Duodenal mucosa (tissue), 2 donors: Measurements from ENCODE around the gene SLFN11.
A peak's percentile ranks its signal among the peaks of the same experiment; 100 is the strongest.
"Not testable (repeated sequence)": the region's sequence is repeated elsewhere in the genome, so short reads cannot be mapped to it uniquely, and the experiment has no call there.

Experiments
- H3K27ac ChIP-seq: one replicate; pipeline ENCODE4 v1.7.0; 2013; ENCODE audit warnings: low read depth, low read length
- H3K27me3 ChIP-seq, 2 donors: one replicate each; pipeline ENCODE4 v1.7.0; 2013; ENCODE audit warnings: low read length in 2 of 2, control low read depth in 1 of 2; ENCODE audit not compliant: insufficient read depth in 2 of 2, control insufficient read depth in 1 of 2
- H3K36me3 ChIP-seq, 2 donors: one replicate each; pipeline ENCODE4 v1.7.0; 2013; ENCODE audit warnings: low read length in 2 of 2, control low read depth in 1 of 2; ENCODE audit not compliant: insufficient read depth in 2 of 2, control insufficient read depth in 1 of 2
- H3K4me1 ChIP-seq, 2 donors: one replicate each; pipeline ENCODE4 v1.7.0; 2013; ENCODE audit warnings: low read length in 2 of 2, control low read depth in 1 of 2; ENCODE audit not compliant: insufficient read depth in 2 of 2, control insufficient read depth in 1 of 2
- H3K4me3 ChIP-seq, 2 donors: one replicate each; pipeline ENCODE4 v1.7.0; 2013; ENCODE audit warnings: low read length in 2 of 2, low read depth in 1 of 2
- H3K9ac ChIP-seq, 2 donors: one replicate each; pipeline ENCODE4 v1.7.0; 2013; ENCODE audit warnings: low read length in 2 of 2, low read depth in 1 of 2
- H3K9me3 ChIP-seq, 2 donors: one replicate each; pipeline ENCODE4 v1.7.0; 2013; ENCODE audit warnings: low read length in 2 of 2, control low read depth in 1 of 2; ENCODE audit not compliant: control insufficient read depth in 1 of 2

SLFN11 gene

GRCh38 chr17:35373534-35373983, at the start of gene SLFN11:
SLFN11 (minus strand) TSS chr17:35373621; CDS start chr17:35363807, 9,814 bp downstream.
- Histone ChIP-seq H3K9me3 (peaks cover 0 to 6% of the 10 kb centered on the region in 2 donors), H3K4me3 (peak within 1 kb of the TSS; percentile 75 to 82), H3K9ac (peak within 1 kb of the TSS; percentile 78 to 86), H3K4me1 (peaks cover 0 to 2% of the 10 kb centered on the region in 2 donors), H3K27me3 (peaks cover 12 to 17% of the 10 kb centered on the region in 2 donors), H3K36me3 (no peaks in the 10 kb centered on the region), H3K27ac (peak within 1 kb of the TSS; percentile 83)

DNA sequence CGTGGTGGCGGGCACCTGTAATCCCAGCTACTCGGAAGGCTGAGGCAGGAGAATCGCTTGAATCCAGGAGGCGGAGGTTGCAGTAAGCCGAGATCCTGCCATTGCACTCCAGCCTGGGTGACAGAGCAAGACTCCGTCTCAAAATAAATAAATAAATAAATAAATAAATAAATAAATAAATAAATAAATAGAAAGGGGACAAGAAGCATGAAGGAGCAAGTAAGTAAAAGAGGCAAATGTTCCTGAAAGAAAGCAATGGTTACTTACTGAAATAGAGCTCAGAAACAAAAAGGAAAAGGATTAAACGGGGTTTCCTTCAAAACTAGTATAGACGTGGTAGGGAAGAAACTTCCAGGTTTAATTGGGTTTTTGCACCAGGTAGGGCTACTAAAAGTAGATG, 47.6 kb upstream of the SLFN11 start:
- H3K36me3 ChIP-seq = peaks cover 7 to 23% of the 10 kb centered on the region in 2 donors
- H3K4me1 ChIP-seq = not testable (repeated sequence)

DNA sequence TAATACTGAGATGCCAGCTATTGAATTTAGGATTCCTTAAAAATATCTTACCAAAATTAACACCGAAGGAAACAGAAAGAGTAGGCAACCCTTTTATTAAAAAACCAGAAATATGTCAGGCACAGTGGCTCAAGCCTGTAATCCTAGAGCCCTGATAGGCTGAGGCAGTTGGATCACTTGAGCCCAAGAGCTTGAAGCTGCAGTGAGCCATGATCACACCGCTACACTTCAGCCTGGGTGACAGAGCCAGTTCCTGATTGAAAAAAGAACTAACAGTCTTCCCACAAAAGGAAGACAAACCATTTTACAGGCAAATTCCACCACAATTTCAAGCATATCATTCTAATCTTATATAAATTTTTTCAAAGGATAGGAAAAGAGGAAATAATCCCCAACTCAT, 43.2 kb upstream of the SLFN11 start:
- Histone ChIP-seq H3K4me3 (no peak overlapping the region), H3K36me3 (peaks cover 0 to 22% of the 10 kb centered on the region in 2 donors), H3K9ac (no peak overlapping the region), H3K27me3 (no peaks in the 10 kb centered on the region), H3K4me1 (no peaks in the 10 kb centered on the region), H3K27ac (no peak overlapping the region), H3K9me3 (peaks cover 0 to 2% of the 10 kb centered on the region in 2 donors)

More for the DNA sequence above, 47.6 kb upstream of the SLFN11 start:
- H3K4me3 ChIP-seq, H3K9me3 ChIP-seq, H3K9ac ChIP-seq, H3K27ac ChIP-seq, H3K27me3 ChIP-seq: not testable (repeated sequence)

GRCh38 chr17:35414707-35415106, 41.3 kb upstream of the SLFN11 start:
- peaks cover 7 to 38% of the 10 kb centered on the region in 2 donors for H3K36me3 ChIP-seq
- not testable (repeated sequence) for H3K4me3 ChIP-seq, H3K9me3 ChIP-seq, H3K9ac ChIP-seq, H3K4me1 ChIP-seq, H3K27me3 ChIP-seq, H3K27ac ChIP-seq

GRCh38 chr17:35414247-35414646, 40.8 kb upstream of the SLFN11 start:
- H3K9me3 ChIP-seq = peaks cover 0 to 2% of the 10 kb centered on the region in 2 donors
- H3K4me1 ChIP-seq = no peaks in the 10 kb centered on the region
- no peak overlapping the region for H3K4me3 ChIP-seq
- H3K27ac ChIP-seq = no peak overlapping the region
- H3K27me3 ChIP-seq = no peaks in the 10 kb centered on the region
- no peak overlapping the region for H3K9ac ChIP-seq
- peaks cover 7 to 35% of the 10 kb centered on the region in 2 donors for H3K36me3 ChIP-seq

DNA sequence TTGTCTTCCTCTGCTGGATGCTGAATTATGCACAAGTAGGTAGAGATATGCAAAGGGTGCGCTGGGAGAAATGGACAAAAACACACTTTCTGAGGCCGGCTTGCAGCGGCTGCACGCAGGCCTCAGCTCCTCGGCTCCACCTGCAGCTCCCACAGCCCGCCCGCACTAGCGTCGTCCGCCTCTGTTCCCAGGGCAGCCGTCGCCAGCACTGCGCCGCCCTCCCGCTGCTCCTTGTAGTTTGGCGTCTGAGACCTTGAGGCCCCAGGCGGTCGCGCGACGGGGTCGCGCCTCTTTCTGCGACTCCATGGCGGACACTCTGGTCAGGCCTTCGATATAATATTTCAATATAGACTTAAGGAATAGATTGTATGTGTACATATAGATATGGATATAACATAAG, 34.1 kb upstream of the SLFN11 start:
- Histone ChIP-seq H3K27me3 (no peaks in the 10 kb centered on the region), H3K9me3 (no peaks in the 10 kb centered on the region), H3K4me3 (no peak overlapping the region), H3K9ac (no peak overlapping the region), H3K4me1 (no peaks in the 10 kb centered on the region), H3K36me3 (peaks cover 7 to 20% of the 10 kb centered on the region in 2 donors), H3K27ac (no peak overlapping the region)

DNA sequence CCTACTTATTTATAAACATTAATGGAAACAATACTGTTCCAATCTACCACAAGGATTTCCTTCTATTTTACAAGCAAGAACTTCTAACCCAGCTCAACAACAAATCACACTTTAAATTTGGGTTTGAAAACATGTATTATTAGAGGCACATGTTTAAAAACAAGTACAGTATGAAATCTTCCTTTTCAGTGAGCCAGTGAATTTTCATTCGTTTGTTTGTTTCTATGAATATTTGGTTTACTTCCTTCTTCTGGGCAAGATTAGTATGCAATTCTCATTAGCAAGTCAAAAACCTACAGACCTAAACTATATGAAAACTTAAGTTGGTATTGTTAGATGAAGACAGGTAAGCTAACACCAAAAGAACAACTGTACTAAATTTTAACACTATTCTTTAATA, 33.1 kb upstream of the SLFN11 start:
- no peaks in the 10 kb centered on the region for H3K4me1 ChIP-seq
- no peak overlapping the region for H3K9ac ChIP-seq
- peaks cover 7 to 20% of the 10 kb centered on the region in 2 donors for H3K36me3 ChIP-seq

GRCh38 chr17:35404360-35404759, 30.9 kb upstream of the SLFN11 start:
- H3K4me3 ChIP-seq = no peak overlapping the region
- H3K27me3 ChIP-seq = no peaks in the 10 kb centered on the region
- no peak overlapping the region for H3K9ac ChIP-seq
- H3K9me3 ChIP-seq = no peaks in the 10 kb centered on the region
- no peaks in the 10 kb centered on the region for H3K4me1 ChIP-seq
- no peak overlapping the region for H3K27ac ChIP-seq
- peaks cover 0 to 2% of the 10 kb centered on the region in 2 donors for H3K36me3 ChIP-seq

More for the DNA sequence above, 33.1 kb upstream of the SLFN11 start:
- Histone ChIP-seq H3K4me3 (no peak overlapping the region), H3K27me3 (no peaks in the 10 kb centered on the region), H3K27ac (no peak overlapping the region), H3K9me3 (no peaks in the 10 kb centered on the region)

DNA sequence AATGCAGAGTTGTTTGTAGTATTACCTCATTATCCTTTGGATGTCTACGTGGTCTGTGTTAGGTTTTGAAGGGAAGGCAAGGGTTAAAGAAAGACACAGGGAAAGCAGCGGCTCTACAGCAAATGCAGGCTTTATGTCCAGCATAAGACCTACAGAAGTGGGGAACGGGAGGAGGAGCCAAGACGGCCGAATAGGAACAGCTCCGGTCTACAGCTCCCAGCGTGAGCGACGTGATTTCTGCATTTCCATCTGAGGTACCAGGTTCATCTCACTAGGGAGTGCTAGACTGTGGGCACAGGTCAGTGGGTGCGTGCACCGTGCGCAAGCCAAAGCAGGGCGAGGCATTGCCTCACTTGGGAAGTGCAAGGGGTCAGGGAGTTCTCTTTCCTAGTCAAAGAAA, 20.4 kb upstream of the SLFN11 start:
- not testable (repeated sequence) for H3K4me3 ChIP-seq, H3K9me3 ChIP-seq, H3K9ac ChIP-seq, H3K36me3 ChIP-seq, H3K27ac ChIP-seq, H3K4me1 ChIP-seq, H3K27me3 ChIP-seq

GRCh38 chr17:35390663-35391062, 17.2 kb upstream of the SLFN11 start:
- no peak overlapping the region for H3K4me3 ChIP-seq
- H3K9me3 ChIP-seq = no peaks in the 10 kb centered on the region
- H3K36me3 ChIP-seq = no peaks in the 10 kb centered on the region
- no peaks in the 10 kb centered on the region for H3K4me1 ChIP-seq
- H3K9ac ChIP-seq = no peak overlapping the region
- no peaks in the 10 kb centered on the region for H3K27me3 ChIP-seq
- H3K27ac ChIP-seq = no peak overlapping the region

GRCh38 chr17:35390156-35390555, 16.7 kb upstream of the SLFN11 start:
- Histone ChIP-seq H3K27ac (no peak overlapping the region), H3K4me1 (no peaks in the 10 kb centered on the region)

More at GRCh38 chr17:35390156-35390555, 16.7 kb upstream of the SLFN11 start:
- no peaks in the 10 kb centered on the region for H3K36me3 ChIP-seq
- H3K27me3 ChIP-seq = no peaks in the 10 kb centered on the region
- H3K9me3 ChIP-seq = no peaks in the 10 kb centered on the region
- no peak overlapping the region for H3K4me3 ChIP-seq
- no peak overlapping the region for H3K9ac ChIP-seq
